Body of pancreas (tissue), 4 donors: Measurements from ENCODE around the gene PHTF2.

Experiments
- CTCF ChIP-seq, 7 experiments: fragments of 450-650 bp in 4 of 7; fragments of 200-600 bp in 3 of 7; sonication (generic) in 3 of 7; IDR thresholded peaks; one replicate each; pipeline ENCODE4 v1.5.1; 2016 to 2019; ENCODE audit warnings: antibody characterized with exemption in 7 of 7
- POLR2A ChIP-seq, 3 donors: fragments of 450-650 bp; IDR thresholded peaks; one replicate each; pipeline ENCODE4 v1.6.1; 2016; ENCODE audit warnings: antibody characterized with exemption in 3 of 3, mild to moderate bottlenecking in 2 of 3

GRCh38 chr7:77799078-77799964 is 748 bp downstream of the PHTF2 start:
- TF ChIP-seq CTCF (IDR thresholded peaks at IDR 0.05) (no peak), POLR2A (IDR thresholded peaks at IDR 0.05) (no peak)
